Upper lobe of left lung (tissue), 4 donors: ENCODE measurements around the gene NOM1.

Experiments used
- POLR2A ChIP-seq, 4 donors: fragments of 450-650 bp; IDR thresholded peaks; one replicate each; pipeline ENCODE4 v1.5.1; 2016 to 2017; ENCODE audit warnings: antibody characterized with exemption in 4 of 4, mild to moderate bottlenecking in 2 of 4
- POLR2AphosphoS5 ChIP-seq, 2 donors: sonication (generic); formaldehyde crosslinking; IDR thresholded peaks; one replicate each; pipeline ENCODE4 v1.5.1; 2017; ENCODE audit warnings: antibody characterized with exemption in 2 of 2

- TF ChIP-seq POLR2AphosphoS5 (IDR thresholded peaks at IDR 0.05) (no peak), POLR2A (IDR thresholded peaks at IDR 0.05) (no peak)
Observed at GRCh38 chr7:156940421-156941122, 8.9 kb upstream of the NOM1 start.
